Measurements from ENCODE around the gene DPP6.
A peak's percentile ranks its signal among the peaks of the same experiment; 100 is the strongest.
"Not testable (repeated sequence)": the region's sequence is repeated elsewhere in the genome, so short reads cannot be mapped to it uniquely, and the experiment has no call there.

DPP6 gene

DNA sequence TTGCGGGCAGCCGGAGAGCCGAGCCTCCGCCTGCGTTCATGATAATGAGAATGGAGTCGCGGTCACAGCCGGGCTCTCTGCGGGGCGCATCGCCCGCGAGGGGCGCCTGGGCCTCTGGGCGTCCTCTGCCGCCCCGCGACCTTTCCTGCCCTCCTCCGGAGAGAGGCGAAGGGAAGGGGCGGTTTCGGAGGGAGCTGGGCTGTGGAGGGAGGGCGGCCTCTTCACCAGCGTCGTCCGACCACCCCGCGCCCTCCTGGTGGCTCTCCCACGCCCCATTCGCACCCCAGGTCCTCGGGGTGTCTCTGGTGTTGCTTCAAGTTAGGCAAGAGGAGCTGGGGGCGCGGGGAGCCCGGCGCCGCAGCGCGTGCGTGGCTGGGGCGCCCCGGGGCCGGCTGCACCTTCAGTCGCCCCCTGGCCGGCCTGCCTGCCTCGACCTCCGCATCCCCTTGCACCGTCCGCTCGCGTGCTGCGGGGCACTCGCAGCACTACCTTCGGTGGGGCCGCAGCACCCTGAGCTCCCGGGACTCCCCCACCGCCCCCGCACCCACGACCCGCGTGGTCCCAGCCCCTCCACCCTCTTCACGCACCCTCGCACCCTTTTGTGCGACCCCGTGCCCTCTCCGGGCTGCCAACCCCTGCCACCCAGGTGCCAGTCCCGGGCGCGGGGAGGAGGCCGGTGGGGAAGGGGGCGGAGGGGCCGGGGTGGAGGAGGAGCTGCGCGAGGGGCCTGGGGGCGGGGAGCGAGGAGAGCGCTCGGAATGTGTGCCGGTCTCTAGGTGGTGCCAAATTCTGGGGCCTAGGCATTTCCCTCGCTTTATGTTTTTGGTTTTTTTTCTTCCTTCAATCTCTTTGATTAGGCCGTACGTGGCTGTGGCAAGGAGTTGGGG is at the start of gene DPP6:
DPP6 (plus strand) TSS at position 756 of the 887 bp plus-strand sequence.
- peak; percentile 36 for DNase-seq

DNA sequence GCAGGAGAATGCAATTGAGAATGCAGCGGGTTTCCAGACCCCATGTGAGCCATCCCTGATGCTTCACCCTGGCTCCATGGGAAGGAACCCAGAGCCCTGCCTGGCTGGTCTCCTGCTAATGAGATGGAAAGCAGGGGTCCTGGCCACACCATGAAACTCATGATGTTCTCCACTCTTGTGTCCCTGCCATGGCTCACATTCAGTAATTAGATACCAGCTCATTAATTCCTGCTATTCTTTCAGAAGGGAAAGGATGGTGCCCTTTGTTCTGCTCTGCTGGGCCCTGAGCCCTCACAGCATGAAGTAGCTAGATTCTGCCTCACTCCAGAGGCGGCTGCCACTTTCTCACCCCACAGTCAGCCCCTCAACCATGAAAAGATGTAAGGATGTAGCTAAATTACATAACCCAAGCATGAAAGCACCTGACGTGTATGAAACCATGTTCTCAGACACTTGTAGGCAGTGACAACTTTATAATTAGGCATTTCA is 42.7 kb upstream of the DPP6 start:
- peak; percentile 51 for DNase-seq

DNA sequence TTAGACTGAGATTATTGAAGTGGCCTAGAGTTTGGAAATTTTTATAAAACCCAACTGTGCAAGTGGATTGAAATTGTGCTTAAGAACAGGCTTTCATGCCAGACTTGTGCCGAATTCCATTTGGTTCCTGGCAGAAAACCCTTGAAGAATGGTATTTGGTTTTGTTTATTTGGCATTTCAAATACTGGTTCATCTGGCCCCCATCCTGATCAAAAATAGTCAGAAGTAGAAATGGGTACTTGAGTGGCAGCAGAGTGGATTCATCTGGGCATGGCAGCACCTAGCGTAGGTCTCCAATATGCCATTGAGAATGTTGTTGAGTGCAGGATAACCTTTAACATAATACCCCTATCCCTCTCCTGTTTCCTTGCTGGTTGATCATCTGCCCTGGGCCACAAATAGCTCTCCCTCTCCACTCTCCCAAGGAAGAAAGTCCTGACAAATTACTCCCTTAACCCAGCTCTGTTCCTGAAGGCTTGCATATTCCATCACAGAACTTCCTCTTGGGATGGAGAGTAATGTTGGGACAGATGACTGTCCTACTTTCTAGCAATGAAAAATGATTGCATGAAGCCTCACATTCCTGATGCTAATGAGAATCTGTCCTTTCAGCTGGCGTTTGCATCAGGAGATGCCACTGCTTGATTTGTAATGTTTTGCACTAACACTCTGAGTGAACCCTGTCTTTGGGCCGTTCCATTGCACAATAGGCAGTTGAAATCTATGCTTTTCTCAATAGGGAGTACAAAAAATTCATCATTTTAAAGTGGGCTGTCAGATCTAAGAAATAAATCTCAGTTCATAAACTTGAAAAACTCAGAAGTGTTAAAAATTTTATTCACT is 41.3 kb upstream of the DPP6 start:
- not testable (repeated sequence) for DNase-seq

DNA sequence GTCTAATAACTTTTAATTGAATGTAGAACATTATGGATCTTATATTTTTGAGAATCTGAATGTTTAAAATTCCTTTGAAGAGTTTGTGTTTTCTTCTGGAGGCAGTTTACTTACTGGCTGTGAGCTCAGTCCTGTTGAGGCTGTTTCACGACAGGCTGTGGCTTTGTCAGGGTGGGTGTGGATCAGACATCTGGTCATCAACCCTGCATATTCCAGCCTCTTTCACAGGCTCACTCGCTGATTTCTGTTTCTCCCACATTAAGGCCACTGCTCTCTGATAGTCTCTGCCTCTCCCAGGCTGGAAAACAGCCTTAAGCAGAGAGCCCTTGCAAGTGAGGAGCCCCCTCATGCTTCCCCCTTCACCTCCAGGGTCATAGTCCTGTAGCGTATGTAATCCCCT is 39.4 kb upstream of the DPP6 start:
- DNase-seq = not testable (repeated sequence)

DNA sequence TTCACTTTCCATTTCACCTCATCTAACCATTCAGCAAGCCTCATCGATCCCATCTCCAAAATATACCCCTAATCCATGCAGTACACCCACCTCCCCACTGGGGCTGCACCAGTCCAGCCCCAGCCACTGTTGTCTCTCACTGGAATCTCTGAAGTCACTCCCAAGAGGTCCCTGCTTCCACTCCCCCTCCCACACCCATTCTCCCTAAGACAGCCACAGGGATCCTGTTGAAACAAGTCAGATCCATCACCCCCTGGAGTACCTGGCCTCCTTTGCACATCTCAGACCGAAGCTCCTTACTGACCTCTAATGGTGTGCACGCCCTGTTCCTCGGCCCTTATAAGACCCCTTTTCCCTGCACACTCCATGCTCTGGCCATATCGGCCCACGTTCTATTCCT is 36.6 kb upstream of the DPP6 start:
- DNase-seq = not testable (repeated sequence)

DNA sequence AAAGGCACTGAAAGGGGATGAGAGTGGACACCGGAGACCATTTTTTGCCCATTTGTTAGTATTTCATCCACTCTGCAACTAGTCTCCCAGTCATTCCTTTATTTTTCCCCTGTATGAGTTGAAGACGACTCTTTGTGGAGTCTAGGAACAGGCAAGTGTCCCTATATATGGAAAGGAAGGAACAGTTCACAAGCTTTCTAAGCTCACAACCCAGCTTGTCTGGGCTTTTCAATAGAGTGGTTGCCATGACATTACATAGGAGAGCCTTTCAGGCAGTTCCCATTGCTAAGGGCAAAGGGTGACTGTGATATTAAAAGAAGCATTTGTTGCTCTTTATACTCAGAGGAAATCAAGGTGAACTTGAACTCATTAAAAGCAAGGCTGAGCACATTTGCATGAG is 33.8 kb upstream of the DPP6 start:
- DNase-seq = not testable (repeated sequence)

DNA sequence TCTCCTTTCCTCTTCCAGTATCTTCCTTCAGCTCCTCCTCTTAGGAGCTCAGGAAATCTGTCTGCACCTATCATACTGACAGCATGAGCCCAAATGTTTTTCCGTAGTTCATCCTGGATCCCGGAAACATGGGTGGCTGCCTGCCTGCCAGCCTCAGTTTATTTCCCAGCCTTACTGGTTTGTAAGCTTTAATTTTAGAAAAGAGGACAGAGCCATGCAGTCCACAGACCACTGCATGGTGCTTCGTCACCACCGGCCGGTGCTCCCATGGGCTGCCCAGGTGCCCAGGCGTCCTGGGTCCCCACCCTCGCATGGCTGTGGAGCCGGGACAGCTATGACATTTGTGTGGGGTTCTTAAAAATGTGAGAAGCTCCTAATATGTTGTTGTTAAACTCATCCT is 24.4 kb upstream of the DPP6 start:
- DNase-seq = not testable (repeated sequence)

DNA sequence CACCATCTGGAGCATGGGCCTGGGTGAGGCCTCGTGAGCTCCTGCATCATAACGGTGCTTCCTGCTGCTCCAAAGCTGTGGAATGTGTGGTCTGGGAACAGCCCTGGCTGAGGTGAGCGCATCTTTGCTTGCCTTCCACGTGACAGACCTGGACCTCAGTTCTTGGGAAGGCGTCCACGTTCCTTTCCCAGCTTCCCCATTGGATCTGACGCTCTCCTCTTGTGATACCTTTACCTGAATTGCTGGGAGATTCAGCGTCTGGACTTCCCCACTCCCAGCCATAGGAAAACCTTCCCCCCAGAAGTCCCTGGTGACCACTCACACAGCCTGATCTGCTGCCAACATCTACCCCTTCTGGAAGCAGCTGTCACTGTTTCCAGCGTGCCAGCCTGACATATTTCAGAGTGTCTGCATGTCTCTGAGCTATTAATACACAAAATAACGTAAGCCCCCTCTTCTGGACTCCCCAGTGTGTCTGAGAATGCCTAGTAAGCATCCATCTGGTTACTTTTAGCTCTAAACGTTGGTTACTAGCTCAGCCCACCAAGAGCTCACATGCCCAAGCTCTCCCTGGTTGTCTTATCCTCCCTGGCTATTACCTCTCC is 21.6 kb upstream of the DPP6 start:
- DNase-seq = peak; percentile 24

DNA sequence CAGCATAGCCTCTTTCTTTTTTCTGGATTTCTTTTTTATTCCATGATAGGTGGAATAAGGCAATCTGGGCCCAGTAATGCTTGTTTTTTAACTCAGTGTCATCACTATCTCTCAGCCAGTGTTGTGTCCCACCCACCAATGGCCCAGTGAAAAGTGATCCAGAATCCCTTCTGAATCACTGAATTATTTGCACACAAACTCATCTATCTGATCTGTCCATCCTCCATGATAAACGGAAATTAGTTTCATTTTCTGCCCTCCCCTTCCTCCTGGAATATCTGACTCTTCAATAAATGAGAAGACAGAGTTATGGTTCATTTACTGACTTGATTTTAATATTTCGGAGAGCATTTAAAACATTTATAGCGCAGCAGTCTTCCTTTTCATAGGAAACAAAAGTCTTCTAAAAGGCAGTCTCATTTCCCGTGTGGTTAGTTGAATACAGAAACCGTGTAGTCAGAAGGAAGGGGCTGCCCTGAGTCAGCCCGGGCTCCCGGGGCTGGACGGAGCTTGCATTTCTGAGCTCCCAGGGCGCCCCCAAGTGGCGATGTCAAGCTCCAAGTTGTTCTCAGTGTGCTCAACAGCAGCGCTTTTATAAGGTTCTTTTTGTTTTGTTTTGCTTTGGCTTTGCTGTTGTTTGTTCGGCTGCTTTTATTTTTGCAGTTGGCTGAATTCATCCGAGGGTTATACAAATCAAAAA is 12.6 kb upstream of the DPP6 start:
- DNase-seq = not testable (repeated sequence)

DNA sequence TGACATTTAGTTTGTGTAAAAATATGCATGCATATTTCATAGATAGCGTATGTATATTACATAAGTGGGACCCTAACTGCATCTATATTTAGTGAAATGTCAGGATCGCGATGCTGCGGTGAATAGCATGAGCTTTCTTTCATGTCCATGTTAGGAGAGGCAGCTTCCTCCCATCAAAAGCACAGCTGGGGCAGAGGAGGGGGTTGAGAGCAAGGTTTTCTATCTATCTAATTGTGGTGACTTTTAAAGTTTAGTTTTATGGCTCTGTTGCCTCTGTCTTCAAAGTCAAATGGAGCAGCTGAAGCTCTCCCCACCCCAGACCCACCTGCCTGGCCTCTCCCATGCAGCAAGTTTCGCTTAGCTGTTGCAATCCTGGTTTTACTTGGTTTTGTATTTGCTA is 1.8 kb upstream of the DPP6 start:
- not testable (repeated sequence) for DNase-seq

DNA sequence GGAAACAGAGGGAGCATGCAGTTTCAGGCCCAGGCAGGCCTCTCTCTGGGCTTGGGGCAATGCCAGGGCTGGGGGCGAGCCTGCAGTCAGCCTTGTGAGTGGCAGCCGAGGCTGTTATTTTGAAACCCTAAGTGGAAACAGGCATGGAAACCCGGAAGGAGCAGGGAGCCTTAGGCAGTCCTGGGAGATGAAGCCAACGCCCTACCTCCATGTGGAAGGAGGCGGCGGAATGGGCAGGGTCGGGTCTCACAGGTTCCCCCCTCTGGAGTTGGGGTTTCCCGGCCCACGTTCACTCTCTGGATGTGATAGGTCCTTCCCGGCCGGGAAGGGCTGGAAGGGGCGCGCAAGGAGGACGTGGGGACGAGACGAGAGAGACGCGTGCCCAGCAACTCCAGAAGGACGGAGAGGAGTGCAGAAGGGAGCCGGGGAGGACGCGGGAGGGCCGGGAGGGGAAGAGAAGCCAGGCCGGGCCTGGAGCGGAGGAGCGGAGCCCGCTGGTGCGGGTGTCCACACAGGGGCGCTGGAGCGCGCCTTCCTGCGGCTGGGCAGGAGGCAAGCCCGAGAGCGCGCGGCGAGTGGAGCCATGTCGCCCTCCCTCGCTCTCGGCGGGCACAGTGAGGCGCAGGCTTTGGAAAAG is 1.1 kb upstream of the DPP6 start:
- DNase-seq = peak; percentile 6

DNA sequence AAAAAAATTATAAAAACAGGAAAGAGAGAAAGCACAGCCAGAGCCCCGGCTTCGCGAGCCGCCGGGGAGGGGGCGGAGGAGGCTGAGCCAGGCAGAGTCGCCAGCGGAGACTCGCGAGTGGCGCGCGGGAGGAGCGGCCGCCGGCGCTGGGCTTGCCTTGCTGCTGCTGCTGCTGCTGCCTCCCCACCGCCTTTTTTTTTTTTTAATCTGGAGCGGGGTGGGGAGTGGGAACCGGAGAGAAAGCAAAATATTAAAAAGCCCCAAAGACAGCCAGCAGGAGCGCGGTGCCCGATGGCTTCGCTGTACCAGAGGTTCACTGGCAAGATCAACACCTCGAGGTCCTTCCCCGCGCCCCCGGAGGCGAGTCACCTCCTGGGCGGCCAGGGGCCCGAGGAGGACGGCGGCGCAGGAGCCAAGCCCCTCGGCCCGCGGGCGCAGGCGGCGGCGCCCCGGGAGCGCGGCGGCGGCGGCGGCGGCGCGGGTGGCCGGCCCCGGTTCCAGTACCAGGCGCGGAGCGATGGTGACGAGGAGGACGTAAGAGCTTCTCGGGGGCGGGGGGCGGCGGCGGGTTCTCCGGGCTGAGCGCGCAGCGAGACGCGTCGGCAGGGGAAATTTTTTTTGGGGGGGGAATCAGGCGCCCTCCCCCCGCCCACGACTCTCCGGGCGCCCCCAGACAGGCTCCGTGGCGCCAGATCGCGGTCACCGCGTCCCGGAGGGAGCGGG is 493 bp downstream of the DPP6 start:
- peak; percentile 61 for DNase-seq

DNA sequence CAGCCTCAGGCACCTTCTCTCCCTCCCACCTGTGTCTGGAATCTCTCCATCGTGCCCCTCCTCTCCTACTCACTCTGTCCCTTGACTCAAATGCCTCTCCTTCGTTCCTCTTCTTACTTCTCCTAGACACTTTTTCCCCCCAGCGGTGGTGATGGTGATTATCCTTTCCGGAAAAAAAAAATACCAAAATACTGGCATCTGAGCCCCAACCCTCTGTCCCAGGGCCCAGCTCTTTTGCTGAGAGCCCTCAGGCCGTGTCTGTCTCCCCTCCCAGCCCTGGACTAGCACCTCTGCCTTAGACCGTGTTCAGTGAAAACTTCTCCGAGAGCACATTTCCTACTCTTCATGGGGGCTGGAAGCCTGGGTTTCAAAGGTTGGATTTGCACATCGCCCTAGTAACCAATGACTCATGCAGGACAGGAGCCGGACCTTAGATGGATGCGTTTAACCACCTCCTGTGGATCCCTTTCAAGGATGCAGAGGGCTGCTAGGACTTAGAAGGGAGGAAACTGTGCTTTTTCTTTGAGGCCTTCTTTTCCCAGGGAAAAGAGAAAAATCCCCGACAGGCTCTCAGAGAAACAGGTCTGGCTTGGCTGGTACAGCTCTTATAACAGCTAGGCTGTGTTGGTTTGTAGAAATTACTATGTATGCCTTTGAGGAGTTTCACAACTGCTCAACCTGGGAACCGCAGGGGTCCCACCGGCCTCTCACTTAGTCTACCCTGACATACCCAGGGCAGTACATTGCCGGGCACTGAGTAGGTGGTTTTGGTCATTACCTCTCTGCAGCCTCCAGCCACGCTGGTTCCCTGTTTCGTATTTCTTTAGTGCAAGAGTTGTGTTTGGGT is 1.5 kb downstream of the DPP6 start:
- DNase-seq = peak; percentile 20

DNA sequence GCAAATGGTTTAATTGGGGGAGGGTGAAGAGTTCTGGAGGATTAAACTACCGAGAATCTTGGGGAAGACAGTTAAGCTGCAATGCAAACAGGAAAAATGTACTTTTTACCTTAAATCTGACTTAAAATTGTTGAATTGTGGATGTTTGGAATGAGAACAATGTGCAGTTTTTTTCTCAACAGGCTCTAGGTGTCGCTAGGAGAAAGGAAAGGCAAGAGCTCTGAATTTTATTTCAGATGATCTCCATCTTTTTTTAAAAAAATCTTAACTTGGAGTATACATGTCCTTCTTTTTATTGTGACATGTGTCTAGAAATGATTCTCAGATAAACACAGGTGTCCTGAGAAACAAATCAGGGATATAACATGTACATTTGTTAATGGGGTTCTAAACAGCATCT is 2.5 kb downstream of the DPP6 start:
- peak; percentile 3 for DNase-seq

DNA sequence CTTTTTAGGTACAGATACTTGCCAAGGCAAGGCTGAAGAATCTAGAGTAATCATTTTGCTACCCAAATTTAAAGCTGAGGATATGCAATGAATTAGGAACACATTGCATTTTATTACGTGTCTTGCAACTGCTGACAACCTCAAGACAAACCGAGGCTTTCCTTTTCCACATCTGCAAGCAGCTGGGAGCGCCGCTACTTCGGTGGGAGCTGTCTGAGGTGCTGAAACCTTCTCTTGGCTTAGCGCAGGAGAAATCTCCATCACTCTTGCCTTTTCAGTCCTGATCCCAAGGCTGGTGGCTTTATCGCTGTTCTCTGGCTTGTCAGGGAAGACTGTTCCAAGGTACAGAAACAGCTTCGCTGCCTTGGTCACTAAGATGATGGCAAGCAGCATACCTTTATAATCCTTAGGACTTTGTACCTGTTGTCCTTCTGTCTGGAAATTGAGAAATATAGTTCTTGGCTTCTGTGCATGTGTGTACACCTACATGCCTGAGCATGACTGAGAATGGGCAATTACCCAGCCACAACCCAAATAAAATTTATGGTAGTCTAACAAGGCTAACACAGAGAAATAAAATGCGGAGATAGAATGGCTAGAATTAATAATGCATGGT is 3.4 kb downstream of the DPP6 start:
- peak; percentile 90 for DNase-seq

DNA sequence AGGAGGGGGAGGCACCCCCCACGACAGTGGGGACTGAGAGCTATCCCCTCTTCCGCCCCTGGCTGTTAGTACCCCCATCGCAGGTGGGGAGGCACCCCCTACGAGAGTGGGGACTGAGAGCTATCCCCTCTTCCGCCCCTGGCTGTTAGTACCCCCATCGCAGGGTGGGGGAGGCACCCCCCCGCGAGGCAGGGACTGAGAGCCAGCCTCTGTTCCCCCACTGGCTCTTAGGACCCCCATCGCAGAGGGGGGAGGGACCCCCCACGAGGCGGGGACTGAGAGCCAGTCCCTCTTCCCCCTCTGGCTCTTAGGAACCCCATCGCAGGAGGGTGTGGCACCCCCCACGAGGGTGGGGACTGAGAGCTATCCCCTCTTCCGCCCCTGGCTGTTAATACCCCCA is 6.6 kb downstream of the DPP6 start:
- not testable (repeated sequence) for DNase-seq

DNA sequence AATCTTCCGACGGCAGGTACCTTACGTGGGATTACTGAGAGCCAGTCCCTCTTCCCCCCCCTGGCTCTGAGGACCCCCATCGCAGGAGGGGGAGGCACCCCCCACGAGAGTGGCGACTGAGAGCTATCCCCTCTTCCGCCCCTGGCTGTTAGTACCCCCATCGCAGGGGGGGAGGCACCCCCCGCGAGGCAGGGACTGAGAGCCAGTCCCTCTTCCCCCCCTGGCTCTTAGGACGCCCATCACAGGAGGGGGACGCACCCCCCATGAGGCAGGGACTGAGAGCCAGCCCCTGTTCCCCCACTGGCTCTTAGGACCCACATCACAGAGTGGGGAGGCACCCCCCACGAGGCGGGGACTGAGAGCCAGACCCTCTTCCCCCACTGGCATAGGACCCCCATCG is 8.4 kb downstream of the DPP6 start:
- not testable (repeated sequence) for DNase-seq

DNA sequence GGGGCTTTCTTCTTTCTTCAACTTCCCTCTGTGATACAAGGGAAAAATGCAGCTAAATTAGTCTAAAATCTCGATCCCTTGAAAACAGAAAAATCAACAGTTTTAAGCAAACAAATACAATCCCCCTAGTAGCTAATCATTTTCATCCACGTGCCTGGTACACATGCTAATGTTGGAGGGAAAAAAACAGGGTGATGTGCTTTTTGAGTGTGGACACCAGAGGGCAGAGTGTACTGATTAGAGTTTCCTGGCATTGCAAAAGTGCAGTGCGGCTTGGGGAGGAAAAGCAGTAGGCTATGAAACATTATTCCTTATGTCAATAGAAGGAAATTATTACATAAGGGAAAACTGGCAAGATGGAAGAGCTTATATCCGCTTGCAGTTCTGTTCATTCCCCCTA is 19.6 kb downstream of the DPP6 start:
- DNase-seq = peak; percentile 81

DNA sequence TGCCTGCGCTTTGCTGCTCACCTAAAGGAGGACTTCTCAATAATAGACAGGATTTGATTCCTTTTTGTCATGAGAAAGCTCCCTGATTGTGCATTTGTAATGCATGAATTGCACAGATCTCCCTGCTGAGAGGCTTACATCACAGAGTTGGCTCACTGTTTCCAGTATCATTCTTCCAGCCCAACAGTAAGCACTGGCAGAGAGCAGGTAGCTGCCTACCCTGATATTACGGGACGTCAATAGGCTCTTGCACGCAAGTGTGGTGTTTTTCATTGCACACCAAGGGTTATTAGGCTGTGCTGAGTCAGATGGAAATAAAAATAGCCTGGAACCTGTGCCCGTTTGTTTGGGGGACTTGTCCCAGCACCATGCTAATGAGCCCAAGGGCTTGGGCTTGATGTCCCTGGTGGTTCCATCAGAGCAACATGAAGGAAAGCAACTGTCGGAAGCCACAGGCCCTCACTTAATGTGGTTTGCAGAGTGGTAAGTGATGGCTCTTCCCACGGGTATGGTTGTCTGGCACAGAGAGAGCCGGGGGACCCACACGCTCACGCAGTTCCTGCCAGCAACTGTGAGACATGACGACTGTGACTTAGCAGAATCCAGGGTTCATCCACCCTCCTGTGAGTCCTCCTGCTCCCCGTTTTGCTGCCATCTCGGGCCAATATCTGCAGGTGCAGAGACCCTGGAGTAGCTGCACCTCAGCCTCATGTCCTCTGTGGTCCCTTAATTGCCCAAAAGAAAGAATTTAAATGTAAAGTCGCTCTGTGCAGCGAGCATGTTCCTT is 20.4 kb downstream of the DPP6 start:
- DNase-seq = peak; percentile 58
